Measurements from ENCODE around the gene TET2.

The TET2 gene

DNA sequence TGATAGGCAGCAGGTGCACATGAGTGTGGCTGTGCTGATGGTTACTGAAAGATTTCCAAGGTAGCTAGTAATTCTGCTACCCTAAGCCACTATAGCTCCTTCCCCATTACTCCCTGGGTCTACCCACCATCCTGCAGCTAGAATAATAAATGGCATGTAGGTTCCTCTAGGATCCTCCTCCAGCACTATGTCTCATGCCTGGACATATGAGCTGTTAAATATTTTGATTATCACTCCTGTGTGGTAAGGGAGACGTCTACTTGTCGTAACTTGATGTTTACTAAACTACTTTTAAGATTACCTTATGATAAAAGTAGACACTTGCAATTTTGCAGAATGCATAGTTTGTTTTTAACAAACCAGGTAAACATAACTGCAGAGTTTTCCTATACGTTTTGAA, 35.5 kb downstream of the TET2 start:
- DNase-seq (ENCODE audit: low spot score): no peak

DNA sequence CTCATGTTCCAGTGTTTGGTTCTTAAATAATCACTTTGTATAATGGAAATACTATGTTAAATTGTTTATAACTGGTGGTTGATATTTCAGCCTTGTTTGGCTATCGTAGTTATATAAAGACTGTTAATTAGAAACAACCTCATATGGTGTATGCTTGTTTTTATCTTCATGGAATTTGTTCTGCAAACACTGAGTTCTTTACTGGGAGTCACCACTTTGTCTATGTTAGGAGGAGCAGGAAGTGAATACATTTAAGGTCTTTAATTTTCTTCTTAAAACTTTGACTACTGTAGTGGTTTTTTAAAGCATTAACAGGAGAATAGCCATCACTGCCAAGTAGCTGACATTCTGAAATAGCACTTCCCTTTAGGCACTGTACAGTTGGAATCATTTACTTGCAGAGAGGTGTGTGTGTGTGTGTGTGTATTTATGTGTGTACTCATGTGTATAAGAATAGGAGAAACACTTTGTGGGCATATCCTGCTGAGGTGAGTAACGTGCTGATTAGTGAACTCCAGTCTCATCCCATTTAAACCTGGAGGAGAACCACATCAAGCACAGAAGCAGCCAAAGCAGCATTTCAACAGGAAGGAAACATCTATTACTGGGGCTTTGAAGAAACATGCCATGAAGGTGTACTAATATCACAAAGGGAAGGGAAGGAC, 37.8 kb downstream of the TET2 start:
- no peak for DNase-seq (ENCODE audit: low spot score)

DNA sequence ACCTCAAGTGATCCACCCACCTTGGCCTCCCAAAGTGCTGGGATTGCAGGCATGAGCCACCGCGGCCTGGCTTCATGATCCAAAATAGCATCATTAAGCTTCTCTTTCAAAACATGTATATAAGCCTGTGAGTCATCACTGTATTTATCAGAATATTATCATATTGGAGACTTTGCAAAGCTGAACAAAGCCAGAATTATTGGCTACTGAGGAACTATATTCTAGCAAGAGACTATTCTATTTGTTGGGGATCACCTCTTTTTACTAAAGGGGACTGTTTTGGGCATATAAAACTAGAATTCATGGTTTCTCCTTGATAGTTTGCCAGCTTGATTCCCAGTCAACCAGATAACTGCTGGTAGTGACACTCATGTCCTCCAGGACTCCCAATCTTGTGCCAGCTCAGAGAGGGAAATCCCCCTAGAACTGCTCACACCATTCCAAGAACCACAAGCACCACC, 40.1 kb downstream of the TET2 start:
- DNase-seq (ENCODE audit: low spot score): no peak

DNA sequence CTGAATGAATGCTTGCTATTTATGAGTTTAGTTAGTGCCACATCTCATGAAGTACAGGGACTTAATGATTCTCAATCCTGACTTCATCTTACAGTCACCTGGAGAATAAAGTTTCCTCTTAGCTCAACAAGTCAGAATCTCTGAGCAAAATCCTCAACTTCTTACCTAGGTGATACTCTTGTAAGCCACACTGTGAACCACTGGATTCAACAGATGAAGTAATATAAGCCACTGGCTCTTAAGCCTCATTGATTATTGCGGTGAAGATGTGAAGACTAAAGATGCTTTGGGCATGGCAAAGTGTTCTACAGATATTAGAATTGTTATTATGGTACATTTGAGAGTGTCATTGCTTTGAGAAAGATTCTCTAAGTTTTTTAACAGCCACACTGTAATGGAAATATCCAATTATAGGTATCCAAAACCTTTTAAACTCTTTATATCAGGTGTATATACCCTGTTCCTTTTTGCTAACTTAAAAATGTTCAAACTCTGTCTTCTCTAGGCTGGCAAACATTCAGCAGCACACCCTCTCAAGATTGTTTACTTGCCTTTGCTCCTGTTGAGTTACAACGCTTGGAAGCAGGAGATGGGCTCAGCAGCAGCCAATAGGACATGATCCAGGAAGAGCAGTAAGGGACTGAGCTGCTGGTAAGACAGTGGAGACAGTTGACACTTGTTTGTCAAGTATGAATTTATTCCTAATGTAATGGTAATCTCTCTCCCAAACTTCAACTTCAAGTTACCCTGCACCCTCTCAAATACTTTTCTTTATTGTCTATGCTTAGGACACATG, 43.4 kb downstream of the TET2 start:
- DNase-seq (ENCODE audit: low spot score): no peak

DNA sequence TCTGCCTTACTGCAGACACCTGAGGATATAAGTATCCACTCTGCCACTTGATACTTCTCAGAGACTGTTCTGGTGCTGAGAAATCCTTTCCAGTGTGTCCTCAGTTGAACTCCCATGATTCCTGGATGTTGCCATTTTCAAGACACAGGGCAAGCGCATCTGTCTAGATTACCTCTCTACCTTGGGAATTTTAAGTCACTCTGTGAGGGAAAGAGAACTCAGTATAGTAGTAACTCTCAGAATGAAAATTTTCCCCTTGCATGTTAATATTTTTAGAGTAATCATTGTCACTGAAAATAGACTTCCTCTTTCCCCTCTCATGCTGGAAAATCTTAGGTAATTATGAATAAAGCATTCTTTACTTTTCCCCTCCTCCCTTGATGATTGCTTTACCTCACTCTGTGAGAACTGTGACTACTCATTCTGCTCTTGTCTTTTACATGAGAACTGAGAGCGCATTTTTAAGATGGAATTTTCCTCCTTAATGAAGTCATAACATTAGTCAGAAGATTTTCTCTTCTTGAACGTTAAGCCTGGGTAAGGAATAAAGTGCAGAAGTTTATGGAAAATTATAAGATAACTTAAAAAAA, 45.0 kb downstream of the TET2 start:
- no peak for DNase-seq (ENCODE audit: low spot score)

DNA sequence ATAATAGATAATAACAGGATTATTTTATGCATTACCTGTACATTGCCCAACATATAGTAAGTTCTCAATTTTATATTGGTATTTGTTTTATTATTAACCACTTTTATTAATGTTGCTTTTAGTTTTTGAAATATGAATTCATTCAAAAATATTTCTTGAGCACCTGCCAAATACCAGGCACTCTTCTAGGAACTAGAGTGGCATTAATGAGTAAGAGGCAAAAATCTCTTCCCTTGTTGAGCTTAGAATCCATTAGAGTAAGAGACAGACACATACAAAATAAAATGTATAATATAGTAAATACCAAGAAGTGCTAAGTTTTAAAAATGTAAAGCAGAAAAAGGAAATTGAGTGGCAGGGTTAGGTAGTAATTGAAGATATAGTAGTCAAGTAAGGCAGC, 45.8 kb downstream of the TET2 start:
- DNase-seq (ENCODE audit: low spot score): no peak

DNA sequence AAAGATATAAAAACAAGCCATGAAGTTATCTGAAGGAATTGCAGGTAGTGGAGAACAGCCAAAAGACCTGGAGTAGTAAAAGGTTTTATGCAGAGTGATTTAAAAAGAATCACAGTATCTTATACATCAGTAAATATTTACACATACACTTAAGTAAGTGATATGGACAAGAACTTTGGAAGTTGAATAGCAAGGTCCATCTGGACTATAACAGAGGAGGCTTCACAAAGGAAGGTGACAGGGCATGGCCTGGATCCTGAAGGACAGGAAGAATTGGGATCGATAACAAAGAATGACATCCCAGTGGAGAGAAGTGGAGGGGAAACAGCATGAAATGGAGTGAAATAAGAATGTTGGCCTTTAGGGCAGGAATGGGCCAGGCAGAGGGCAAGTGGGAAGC, 46.2 kb downstream of the TET2 start:
- no peak for DNase-seq (ENCODE audit: low spot score)

DNA sequence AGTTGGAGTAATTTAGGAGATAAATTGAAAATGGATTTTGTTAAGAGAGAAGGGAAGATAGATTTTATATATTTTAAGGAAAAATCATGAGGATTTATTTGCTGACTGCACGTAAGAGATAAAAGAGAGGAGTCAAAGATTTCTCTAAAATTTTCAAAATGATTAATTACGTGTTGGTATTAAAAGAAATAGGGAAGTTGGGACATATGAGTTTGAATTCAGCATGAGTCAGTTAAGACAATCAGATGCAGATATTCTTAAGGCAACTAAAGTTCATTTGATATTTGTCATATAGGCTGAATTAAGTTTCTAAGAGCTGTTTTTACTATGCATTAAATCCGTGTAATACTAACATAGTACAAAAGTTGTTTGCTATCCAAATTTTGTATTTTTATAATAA, 46.9 kb downstream of the TET2 start:
- no peak for DNase-seq (ENCODE audit: low spot score)

DNA sequence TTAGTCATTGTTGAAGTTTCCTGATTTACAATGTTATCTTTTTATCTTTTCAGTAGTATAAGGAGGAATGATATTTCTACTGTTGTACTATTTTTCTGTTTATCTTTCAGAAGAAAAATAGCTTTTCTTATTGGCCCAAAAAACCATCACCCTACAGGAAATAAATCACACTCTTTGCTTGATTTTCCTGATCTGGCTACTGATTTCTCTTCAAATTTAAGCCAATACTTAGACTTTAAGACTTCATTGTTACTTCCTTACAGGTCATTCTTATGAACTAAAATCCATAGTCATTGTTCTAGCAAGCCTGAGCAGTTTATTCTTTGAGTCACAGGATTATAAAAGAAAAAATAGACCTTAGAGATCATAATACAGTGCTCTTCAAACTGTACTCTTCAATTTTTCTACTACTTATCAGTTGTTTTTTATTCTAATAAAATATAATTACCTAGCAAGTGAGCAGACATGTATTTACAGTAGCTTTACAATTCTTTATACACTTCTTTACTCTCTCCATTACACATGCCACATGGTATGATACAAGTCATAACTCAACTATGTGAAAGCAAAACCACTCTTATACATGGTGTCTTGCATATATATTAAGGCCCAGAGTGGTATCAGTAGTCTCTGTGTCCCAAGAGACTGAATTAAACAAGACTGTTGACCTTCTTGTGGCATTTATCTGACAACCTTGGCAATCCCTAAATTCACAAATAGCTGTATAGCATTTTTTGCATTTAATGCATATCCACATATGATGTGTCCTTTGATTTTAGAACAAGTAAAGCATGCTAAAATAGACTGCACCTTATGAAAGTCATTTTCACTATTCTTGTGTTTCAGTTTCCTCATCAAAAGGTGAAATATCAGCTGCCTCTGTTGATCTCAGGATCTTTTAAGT, 47.9 kb downstream of the TET2 start:
- no peak for DNase-seq (ENCODE audit: low spot score)

DNA sequence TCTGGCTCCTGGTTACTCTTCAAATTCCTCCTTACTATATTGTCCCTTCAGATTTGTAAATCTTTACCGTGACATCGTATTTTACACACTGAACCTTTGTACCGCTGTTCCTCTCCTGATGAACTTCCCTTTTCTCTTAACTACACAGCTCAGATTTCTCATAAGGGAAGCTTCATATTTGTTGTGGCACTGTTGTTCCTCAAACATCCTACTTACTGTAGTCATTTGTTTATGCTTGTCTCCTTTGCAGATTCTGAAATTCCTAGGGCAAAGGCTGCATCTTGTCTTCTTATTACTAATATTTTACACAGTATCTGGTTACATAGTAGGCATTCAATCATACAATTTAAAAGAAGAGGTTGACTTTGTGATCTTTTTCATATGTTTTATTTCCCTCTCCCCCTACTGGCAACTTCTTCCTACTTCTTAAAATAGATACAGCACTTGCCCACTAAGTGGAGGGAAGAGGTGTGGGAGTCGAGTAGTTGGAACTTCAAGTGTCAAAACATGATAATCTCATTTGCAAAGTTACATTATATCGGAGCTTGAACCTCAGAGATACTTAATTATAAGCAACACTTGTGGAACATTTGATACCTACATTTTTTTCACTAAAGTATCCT, 50.0 kb downstream of the TET2 start:
- no peak for DNase-seq (ENCODE audit: low spot score)

DNA sequence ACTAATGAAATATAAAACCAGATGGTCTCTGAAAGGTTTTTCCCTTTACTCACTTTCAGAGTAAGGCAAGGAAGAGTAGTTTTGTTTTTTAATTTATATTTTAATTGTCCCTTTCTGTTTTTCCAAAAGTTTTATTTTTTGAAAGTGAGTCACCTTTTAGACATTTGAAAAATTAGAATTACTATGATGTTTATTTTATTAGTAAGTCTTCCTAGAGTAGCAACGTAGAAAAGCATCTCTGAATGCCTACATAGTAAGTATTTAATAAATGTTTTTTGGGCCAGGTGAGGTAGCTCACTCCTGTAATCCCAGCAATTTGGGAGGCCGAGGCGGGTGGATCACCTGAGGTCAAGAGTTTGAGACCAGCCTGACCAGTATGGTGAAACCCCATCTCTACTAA, 51.1 kb downstream of the TET2 start:
- no peak for DNase-seq (ENCODE audit: low spot score)

DNA sequence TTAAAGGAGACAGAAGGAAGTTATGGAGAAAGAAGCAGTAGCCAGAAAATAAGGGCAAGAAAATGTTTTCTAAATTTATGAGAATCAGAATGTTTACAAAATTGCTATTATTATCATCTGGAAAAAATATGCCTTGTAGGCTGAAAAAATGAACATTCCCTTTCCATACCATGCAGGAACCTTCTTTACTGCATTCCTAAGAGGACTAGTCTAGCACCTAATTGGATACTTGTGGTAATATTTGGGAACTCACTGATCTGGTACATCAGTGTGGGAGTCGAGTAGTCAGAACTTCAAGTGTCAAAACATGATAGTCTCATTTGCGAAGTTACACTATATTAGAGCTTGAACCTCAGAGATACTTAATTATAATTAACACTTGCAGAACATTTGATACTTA, 51.9 kb downstream of the TET2 start:
- DNase-seq (ENCODE audit: low spot score): no peak

DNA sequence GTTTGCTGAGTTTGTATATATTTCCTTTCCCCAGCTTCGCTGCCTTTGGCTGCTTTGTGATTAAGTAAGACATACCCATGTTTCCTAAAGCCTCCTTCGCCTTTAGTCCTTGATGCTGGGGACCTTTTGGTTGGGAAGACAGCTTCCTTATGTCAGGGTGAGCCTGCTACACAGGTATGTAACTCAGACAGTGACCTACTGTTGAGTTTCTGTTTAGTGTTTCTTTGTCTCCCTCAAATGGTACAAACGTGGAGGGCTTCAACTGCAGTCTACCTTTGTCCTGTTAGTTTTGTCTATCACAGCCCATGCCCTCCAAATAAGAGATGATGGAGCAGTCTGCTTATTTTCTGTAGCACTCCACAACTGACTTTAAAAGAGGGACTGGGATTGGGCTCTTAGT, 59.5 kb downstream of the TET2 start:
- DNase-seq (ENCODE audit: low spot score): no peak

DNA sequence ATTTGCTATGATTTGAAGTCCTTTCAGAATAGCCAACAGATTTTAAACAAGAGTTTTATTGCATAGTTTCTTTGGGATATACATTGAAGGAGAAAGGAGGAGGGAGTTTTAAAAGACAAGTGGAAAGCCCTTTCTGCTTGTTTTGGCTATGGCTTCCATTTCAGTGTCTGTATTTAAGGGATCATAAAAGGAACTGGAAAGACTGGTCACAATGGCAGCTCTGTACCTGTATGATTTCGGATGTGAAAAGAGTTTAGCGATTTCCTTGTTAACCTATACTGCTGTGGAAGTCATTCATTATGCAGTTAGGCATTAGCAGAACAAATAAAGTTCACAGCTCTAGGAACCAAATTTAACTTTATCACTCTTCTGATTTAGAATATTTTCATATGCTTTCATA, 60.7 kb downstream of the TET2 start:
- no peak for DNase-seq (ENCODE audit: low spot score)

DNA sequence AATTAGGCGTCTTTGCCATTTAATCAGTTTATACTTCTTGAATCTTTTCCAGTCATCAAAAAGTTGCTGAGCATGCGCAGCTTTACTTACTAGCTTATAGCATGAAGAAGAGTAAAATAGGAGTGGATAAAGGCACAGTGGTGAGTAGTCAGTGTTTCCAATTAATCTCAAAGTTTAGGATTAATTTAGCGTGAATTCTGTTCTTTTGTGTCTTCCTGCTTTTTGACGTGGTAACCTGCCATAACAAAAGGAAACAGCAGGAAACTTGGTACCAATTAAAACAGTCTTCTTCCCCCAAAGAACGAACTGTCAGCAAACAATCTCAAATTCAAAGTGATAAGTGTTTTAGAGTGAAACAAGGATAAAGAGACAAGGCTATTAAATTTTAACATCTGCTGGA, 61.9 kb downstream of the TET2 start:
- no peak for DNase-seq (ENCODE audit: low spot score)

DNA sequence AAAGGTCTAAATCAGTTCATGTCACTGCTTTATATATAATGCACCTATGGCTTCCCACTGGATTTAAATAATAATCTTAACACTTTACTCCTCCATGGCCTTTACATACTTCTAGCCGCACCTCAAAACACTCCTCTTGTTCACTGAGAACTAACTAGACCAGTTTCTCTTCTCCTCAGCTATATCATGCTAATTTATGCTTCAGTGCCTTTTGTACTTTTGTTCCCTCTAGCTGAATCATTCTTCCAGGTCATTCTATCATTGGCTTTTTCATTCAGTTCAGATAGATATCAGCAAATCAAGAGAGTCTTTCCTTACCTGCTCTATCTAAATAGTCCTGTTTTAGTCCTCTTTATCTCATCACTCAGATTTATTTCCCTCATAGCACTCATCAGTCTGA, 64.2 kb downstream of the TET2 start:
- no peak for DNase-seq (ENCODE audit: low spot score)

DNA sequence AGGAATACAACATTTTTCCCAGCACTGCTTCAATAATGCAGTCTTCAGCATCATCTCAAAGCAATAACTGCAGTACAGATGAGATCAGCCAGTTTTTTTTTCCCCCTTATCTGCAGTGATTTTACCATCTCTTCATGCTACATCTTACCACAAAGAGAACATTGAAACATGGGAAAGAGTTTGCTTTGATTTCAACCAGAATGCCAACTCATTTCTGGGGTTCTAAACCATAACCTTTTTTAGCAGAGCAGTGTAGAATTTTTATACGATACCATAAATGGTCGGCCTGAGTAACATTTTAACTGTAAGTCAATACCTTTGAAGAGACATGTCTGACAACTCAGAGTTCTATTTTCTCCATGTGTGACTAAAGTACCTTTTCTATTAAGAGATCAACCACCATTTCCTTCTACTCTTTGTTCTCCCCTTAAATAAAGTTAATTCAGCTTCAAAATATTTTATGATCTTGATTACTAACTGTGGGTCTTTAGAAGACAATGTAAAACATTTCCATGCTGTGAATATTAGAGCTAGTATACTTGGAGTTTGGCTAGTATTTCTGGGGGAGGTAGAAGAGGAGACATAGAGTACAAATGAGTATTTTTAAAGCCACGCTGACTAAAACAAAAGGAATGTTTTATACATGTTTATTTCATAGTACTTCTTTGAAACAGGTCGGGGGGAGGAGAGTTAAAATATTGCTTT, 69.1 kb downstream of the TET2 start:
- DNase-seq (ENCODE audit: low spot score): no peak

DNA sequence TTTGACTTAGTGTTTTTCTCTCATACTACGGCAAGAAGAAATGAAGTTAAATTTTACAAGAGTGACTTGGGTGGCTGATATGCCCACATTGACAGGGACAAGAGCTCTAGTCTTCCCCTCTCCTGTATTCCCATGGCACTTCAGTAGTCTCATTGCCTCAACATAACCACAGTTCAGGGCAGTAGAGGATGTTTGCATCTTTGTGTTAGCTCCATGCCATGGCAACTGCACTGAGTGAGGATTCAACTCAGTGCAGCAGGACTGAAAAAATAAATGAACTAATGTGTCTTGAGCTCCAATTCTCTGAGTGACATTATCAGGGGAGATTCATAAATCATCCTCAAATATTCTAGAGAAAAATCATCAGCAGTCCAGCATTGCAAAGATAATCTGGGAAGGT, 78.8 kb downstream of the TET2 start:
- no peak for DNase-seq (ENCODE audit: low spot score)

DNA sequence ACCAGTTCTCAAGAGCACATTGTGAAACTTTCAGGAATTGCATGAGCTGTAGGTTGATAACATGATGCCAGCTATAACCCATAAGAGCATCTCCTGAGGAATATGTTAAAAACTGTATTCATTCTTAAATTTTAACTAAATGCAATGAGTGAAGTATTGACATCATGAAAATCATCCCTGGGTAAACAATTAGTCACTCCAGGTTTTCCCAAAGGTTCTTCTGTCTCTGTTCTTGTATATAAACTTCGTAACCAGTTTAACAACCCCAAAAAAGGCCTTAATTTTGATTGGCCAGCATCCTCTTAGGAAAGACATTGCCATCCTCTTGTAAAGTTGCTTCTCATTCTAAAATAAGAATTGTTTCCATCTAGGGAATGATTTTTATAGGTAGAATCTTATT, 80.4 kb downstream of the TET2 start:
- no peak for DNase-seq (ENCODE audit: low spot score)

DNA sequence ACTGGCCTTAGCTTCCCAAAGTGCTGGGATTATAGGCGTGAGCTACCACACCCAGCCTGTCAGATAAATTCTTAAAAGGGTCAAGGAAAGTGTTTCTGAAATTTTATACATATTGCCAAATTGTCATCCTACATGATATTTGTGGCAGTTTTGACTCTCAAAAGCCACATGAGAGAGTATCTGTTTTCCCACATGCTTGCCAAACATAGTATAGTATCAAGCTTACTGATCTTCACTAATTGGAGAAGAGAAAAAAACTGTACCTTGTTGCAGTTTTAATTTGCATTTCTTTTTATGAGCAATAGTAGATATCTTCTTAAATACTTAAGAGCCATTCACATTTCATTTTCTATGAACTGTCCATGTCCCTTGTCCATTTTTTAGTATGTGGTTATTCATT, 83.6 kb downstream of the TET2 start:
- DNase-seq (ENCODE audit: low spot score): no peak

DNA sequence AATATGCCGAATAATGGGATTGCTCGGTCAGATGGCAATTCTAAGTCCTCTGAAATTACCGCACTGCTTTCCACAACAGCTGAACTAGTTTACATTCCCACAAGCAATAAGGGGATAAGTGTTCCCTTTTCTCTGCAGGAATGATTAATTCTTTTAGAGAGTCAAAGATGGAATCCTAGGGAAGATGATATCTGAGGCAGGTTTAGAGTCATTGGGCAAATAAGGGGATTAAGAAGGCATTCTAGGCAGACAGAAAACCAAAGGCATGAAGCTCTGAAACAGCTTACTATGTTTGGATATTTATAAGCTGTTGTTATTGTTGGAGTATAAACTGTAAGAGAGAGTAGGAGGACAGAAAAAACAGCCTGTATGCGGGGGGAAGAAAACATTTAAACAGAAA, 85.7 kb downstream of the TET2 start:
- DNase-seq (ENCODE audit: low spot score): no peak

Data from CD4-positive, alpha-beta T cell treated with Interleukin-6 at 100 ng/mL for 8 hours (primary cell).